ENCODE measurements around the gene ALDH3B1. TPM values are rescaled to one million over a fixed set of nuclear protein-coding genes. Genes with fewer than 3 reads are reported as not detected.

ALDH3B1 gene
- polyA plus RNA-seq, 1 donor from 2014 or later, result not detected

GRCh38 chr11:68076371-68077042 is 66.4 kb downstream of the ALDH3B1 start:
- Histone ChIP-seq H4K20me1 (ENCODE audit: insufficient read depth) (no peaks in the 10 kb centered on the region), H3K4me3 (ENCODE audit: low read length) (no peak overlapping the region), H3K79me2 (replicated peaks; ENCODE audit: insufficient read depth, low read length) (no peaks in the 10 kb centered on the region), H3K27ac (ENCODE audit: low read length) (no peak overlapping the region), H3K36me3 (ENCODE audit: insufficient read depth, low read length) (no peaks in the 10 kb centered on the region), H3K9ac (ENCODE audit: low read length) (no peak overlapping the region), H3K27me3 (ENCODE audit: insufficient read depth, low read depth, low read length) (no peaks in the 10 kb centered on the region), H2AFZ (ENCODE audit: low read depth, low read length) (no peak overlapping the region), H3F3A (ENCODE audit: insufficient read depth, low read length, poor library complexity, severe bottlenecking) (no peaks in the 10 kb centered on the region), H3K4me2 (ENCODE audit: low read length) (no peak overlapping the region), H3K9me3 (ENCODE audit: low read length) (no peaks in the 10 kb centered on the region), H3K9me2 (ENCODE audit: insufficient read depth, low read length) (no peaks in the 10 kb centered on the region)
- TF ChIP-seq EZH2 (IDR thresholded peaks at IDR 0.05; ENCODE audit: borderline replicate concordance, insufficient read depth, low read length, poor library complexity, severe bottlenecking) (no peak), CTCF (IDR thresholded peaks at IDR 0.05; ENCODE audit: poor library complexity, severe bottlenecking) (no peak), MXI1 (conservative IDR thresholded peaks at IDR 0.05; ENCODE audit: poor library complexity, severe bottlenecking) (no peak), EP300 (conservative IDR thresholded peaks at IDR 0.05; ENCODE audit: poor library complexity, severe bottlenecking) (no peak), TAF1 (IDR thresholded peaks at IDR 0.05; ENCODE audit: low read depth) (no peak), SMC3 (conservative IDR thresholded peaks at IDR 0.05; ENCODE audit: poor library complexity) (no peak), REST (IDR thresholded peaks at IDR 0.05; ENCODE audit: borderline replicate concordance) (no peak), RAD21 (conservative IDR thresholded peaks at IDR 0.05) (no peak), POLR2AphosphoS5 (IDR thresholded peaks at IDR 0.05) (no peak)

- Histone ChIP-seq H3K9me3 (ENCODE audit: low read length) (no peaks in the 10 kb centered on the region), H3K27ac (ENCODE audit: low read length) (no peak overlapping the region), H3K79me2 (replicated peaks; ENCODE audit: insufficient read depth, low read length) (no peaks in the 10 kb centered on the region), H3K9me2 (ENCODE audit: insufficient read depth, low read length) (no peaks in the 10 kb centered on the region), H2AFZ (ENCODE audit: low read depth, low read length) (no peak overlapping the region), H3K4me3 (ENCODE audit: low read length) (no peak overlapping the region), H3K27me3 (ENCODE audit: insufficient read depth, low read depth, low read length) (no peaks in the 10 kb centered on the region), H3K4me2 (ENCODE audit: low read length) (no peak overlapping the region), H4K20me1 (ENCODE audit: insufficient read depth) (no peaks in the 10 kb centered on the region), H3K9ac (ENCODE audit: low read length) (no peak overlapping the region), H3F3A (ENCODE audit: insufficient read depth, low read length, poor library complexity, severe bottlenecking) (no peaks in the 10 kb centered on the region), H3K36me3 (ENCODE audit: insufficient read depth, low read length) (no peaks in the 10 kb centered on the region)
- TF ChIP-seq SMC3 (conservative IDR thresholded peaks at IDR 0.05; ENCODE audit: poor library complexity) (no peak), REST (IDR thresholded peaks at IDR 0.05; ENCODE audit: borderline replicate concordance) (no peak), RAD21 (conservative IDR thresholded peaks at IDR 0.05) (no peak), TAF1 (IDR thresholded peaks at IDR 0.05; ENCODE audit: low read depth) (no peak), EZH2 (IDR thresholded peaks at IDR 0.05; ENCODE audit: borderline replicate concordance, insufficient read depth, low read length, poor library complexity, severe bottlenecking) (no peak), CTCF (IDR thresholded peaks at IDR 0.05; ENCODE audit: poor library complexity, severe bottlenecking) (no peak), MXI1 (conservative IDR thresholded peaks at IDR 0.05; ENCODE audit: poor library complexity, severe bottlenecking) (no peak), EP300 (conservative IDR thresholded peaks at IDR 0.05; ENCODE audit: poor library complexity, severe bottlenecking) (no peak), POLR2AphosphoS5 (IDR thresholded peaks at IDR 0.05) (no peak)
Observed at GRCh38 chr11:68077617-68078582, 67.8 kb downstream of the ALDH3B1 start.
